MCF 10A (cell line): Measurements from ENCODE around the gene RNFT2. TPM values are rescaled to one million over a fixed set of nuclear protein-coding genes. Genes with fewer than 3 reads are reported as not detected.

ENCODE experiments used
- BruUV-seq: library from RNA; stranded (reverse); fragments of 400-500 nt; replicated peaks from 2 replicates; lab custom pipeline; 2021; lab: Mats Ljungman, UMichigan
- CTCF ChIA-PET: fragments of 300-600 bp; sonication (Branson Sonifier 250); formaldehyde crosslinking; extraction: SDS; loops from one replicate; lab custom pipeline; 2021; ENCODE audit warnings: antibody characterized with exemption, inconsistent platforms; lab: Yijun Ruan, JAX
- POLR2A ChIA-PET: fragments of 300-600, 350-650 bp; sonication (Branson Sonifier 250); formaldehyde crosslinking; extraction: SDS; loops from one replicate; lab custom pipeline; 2020; ENCODE audit warnings: antibody characterized with exemption, inconsistent platforms; lab: Yijun Ruan, JAX
- DNase-seq: peaks from one replicate; pipeline ENCODE4 v3.0.0-alpha.2; 2018; ENCODE audit not compliant: unreplicated experiment
- H3K27ac Mint-ChIP-seq: one replicate; pipeline ENCODE4 v1.8.0; 2022; ENCODE audit warnings: mild to moderate bottlenecking, low read depth, mixed read lengths; ENCODE audit not compliant: unreplicated experiment
- H3K27me3 Mint-ChIP-seq: one replicate; pipeline ENCODE4 v1.8.0; 2022; ENCODE audit warnings: mixed read lengths; ENCODE audit not compliant: insufficient read depth, unreplicated experiment
- H3K36me3 Mint-ChIP-seq: one replicate; pipeline ENCODE4 v1.8.0; 2022; ENCODE audit warnings: mild to moderate bottlenecking, moderate library complexity, mixed read lengths; ENCODE audit not compliant: insufficient read depth, unreplicated experiment
- H3K4me1 Mint-ChIP-seq: one replicate; pipeline ENCODE4 v1.8.0; 2022; ENCODE audit warnings: mixed read lengths; ENCODE audit not compliant: insufficient read depth, unreplicated experiment
- H3K4me3 Mint-ChIP-seq: one replicate; pipeline ENCODE4 v1.8.0; 2022; ENCODE audit warnings: mild to moderate bottlenecking, moderate library complexity, mixed read lengths; ENCODE audit not compliant: unreplicated experiment
- H3K9me3 Mint-ChIP-seq: one replicate; pipeline ENCODE4 v1.8.0; 2022; ENCODE audit warnings: mixed read lengths; ENCODE audit not compliant: unreplicated experiment
- intact Hi-C: fragments of 100-400 bp; cut with micrococcal nuclease; formaldehyde crosslinking; loops from 2 replicates; pipeline ENCODE4 v1.14.1; 2022
- total RNA-seq: library from RNA; stranded (reverse); gene quantifications from 2 replicates; pipeline ENCODE4 v1.2.3, GENCODE V29; 2022
- TF ChIP-seq, protein P1 (sequence below): fragments of 200-600 bp; IDR thresholded peaks from one replicate; pipeline ENCODE4 v1.8.0; 2022; ENCODE audit warnings: antibody characterized with exemption, mild to moderate bottlenecking; ENCODE audit not compliant: unreplicated experiment

The RNFT2 gene
- total RNA-seq, 1 experiment from 2014 or later = 7.2 TPM

DNA sequence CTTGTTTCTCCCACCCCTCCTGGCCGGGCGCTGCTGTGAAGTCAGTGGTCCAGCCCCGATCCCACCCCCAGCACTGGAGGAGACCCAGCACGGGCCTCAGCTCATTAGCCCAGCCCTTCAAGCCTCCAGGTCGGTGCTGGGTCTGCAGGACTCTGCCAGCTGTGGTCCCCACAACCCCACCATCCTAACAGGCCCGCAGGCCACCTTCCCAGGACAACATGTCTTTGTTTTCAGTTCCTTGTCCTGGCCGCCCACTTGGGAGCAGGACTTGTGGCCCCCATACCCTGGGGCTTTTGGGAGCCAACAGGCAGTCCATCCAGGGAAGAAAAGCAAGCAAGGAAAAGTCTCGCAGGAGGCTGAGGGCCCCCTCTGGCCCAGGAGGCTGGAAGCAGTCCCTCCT is 83.2 kb downstream of the RNFT2 start:
- no peak overlapping the region for H3K27ac Mint-ChIP-seq
- H3K27me3 Mint-ChIP-seq = no peaks in the 10 kb centered on the region
- H3K4me3 Mint-ChIP-seq = no peak overlapping the region
- ChIA-PET POLR2A (interaction anchor here (0.8 kb wide), 1 partner anchor 76 kb away, joined by 3 read pairs; no protein-coding TSS in a partner anchor), CTCF (interaction anchor here (0.7 to 1.2 kb wide), 2 partner anchors 95 to 1361 kb away, joined by 3 read pairs; no protein-coding TSS in a partner anchor)
- no TSS peak for BruUV-seq
- intact Hi-C loops = no loop called here
- no peaks in the 10 kb centered on the region for H3K9me3 Mint-ChIP-seq
- peaks cover 6% of the 10 kb centered on the region for H3K4me1 Mint-ChIP-seq
- TF ChIP-seq, protein P1, sequence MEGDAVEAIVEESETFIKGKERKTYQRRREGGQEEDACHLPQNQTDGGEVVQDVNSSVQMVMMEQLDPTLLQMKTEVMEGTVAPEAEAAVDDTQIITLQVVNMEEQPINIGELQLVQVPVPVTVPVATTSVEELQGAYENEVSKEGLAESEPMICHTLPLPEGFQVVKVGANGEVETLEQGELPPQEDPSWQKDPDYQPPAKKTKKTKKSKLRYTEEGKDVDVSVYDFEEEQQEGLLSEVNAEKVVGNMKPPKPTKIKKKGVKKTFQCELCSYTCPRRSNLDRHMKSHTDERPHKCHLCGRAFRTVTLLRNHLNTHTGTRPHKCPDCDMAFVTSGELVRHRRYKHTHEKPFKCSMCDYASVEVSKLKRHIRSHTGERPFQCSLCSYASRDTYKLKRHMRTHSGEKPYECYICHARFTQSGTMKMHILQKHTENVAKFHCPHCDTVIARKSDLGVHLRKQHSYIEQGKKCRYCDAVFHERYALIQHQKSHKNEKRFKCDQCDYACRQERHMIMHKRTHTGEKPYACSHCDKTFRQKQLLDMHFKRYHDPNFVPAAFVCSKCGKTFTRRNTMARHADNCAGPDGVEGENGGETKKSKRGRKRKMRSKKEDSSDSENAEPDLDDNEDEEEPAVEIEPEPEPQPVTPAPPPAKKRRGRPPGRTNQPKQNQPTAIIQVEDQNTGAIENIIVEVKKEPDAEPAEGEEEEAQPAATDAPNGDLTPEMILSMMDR = no peak
- DNase-seq = no peak
- no peaks in the 10 kb centered on the region for H3K36me3 Mint-ChIP-seq

DNA sequence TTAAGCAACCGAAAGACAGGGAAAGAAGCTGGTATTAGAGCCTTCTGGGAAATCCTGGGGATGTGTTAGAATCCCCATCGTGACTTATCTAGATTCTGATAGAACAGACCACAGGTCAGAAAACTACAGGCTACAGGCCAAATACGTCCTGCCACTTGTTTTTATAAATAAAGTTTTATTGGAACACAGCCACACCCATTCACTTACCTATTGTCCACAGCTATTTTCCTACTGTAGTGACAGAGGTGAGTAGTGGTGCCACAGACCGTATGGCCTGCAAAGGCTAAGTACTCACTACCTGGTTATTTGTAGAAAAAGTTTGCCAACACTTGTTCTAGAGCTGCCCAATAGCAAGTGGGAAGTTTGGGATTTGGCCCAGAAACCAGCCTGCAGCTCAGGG is 89.3 kb downstream of the RNFT2 start:
- BruUV-seq = no TSS peak
- intact Hi-C loops = no loop called here
- TF ChIP-seq, protein P1 = no peak
- Mint-ChIP-seq H3K27ac (no peak overlapping the region), H3K4me1 (no peaks in the 10 kb centered on the region), H3K9me3 (no peaks in the 10 kb centered on the region), H3K36me3 (no peaks in the 10 kb centered on the region), H3K27me3 (no peaks in the 10 kb centered on the region), H3K4me3 (no peak overlapping the region)
- CTCF ChIA-PET = interaction anchor here (0.9 kb wide), 1 partner anchor 11 kb away, joined by 3 read pairs; no protein-coding TSS in a partner anchor
- DNase-seq = no peak
- POLR2A ChIA-PET = no interaction called here

DNA sequence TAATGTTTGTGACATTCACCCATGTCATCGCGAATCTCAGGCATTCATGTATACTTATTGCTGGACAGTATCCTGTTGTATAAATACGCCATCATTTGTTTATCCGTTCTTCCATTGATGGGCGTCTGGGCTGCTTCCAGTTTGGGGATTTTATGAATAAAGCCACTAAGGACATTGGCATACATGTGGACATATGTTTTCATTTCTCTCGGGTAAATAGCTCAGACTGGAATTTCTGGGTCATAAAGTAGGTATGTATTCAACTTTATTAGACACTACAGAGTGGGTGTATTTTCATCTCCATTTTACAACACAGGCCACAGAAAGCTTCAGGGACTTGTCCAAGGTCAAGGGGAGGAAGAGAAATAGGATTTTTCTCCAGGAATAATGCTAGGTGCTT is 94.2 kb downstream of the RNFT2 start:
- no TSS peak for BruUV-seq
- no peak overlapping the region for H3K27ac Mint-ChIP-seq
- H3K9me3 Mint-ChIP-seq = no peaks in the 10 kb centered on the region
- no peaks in the 10 kb centered on the region for H3K27me3 Mint-ChIP-seq
- ChIA-PET POLR2A (interaction anchor here (1.4 kb wide), 1 partner anchor 48 kb away, joined by 4 read pairs; no protein-coding TSS in a partner anchor), CTCF (no interaction called here)
- H3K4me1 Mint-ChIP-seq = no peaks in the 10 kb centered on the region
- DNase-seq = no peak
- TF ChIP-seq, protein P1 = no peak
- H3K36me3 Mint-ChIP-seq = no peaks in the 10 kb centered on the region
- intact Hi-C loops = no loop called here
- no peak overlapping the region for H3K4me3 Mint-ChIP-seq

DNA sequence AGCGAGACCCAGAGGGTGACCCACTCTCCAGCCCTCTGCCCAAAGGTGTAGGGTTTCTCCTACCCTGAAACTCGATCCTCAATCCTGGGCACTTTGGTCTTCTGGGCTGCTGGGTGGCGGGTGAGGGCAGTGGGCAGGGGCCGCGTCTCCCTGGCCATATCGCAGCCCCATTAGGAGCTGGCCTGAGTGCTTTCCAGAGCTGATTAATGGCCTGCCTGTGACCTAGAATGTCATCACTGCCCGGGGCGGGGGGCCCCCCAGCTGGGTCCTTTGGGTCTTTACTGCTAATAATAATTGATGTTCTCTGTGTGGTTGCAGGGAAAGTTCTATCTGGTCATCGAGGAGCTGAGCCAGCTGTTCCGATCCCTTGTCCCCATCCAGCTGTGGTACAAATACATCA is 95.4 kb downstream of the RNFT2 start:
- H3K27me3 Mint-ChIP-seq = no peaks in the 10 kb centered on the region
- H3K4me3 Mint-ChIP-seq = no peak overlapping the region
- CTCF ChIA-PET = interaction anchor here (0.6 to 0.9 kb wide), 2 partner anchors 40 to 48 kb away, joined by 4 to 5 read pairs; no protein-coding TSS in a partner anchor

More for the DNA sequence above, 95.4 kb downstream of the RNFT2 start:
- no peaks in the 10 kb centered on the region for H3K9me3 Mint-ChIP-seq
- H3K4me1 Mint-ChIP-seq = no peaks in the 10 kb centered on the region
- intact Hi-C loops = no loop called here
- no peak overlapping the region for H3K27ac Mint-ChIP-seq
- TF ChIP-seq, protein P1 = no peak
- DNase-seq = no peak
- H3K36me3 Mint-ChIP-seq = no peaks in the 10 kb centered on the region
- POLR2A ChIA-PET = interaction anchor here (1.4 kb wide), 1 partner anchor 47 kb away, joined by 4 read pairs; no protein-coding TSS in a partner anchor
- BruUV-seq = no TSS peak
